Activated naive CD4-positive, alpha-beta T cell treated with anti-CD3 and anti-CD28 coated beads for 36 hours (primary cell): ENCODE measurements around the gene MCEE. TPM values are rescaled to one million over a fixed set of nuclear protein-coding genes. Genes with fewer than 3 reads are reported as not detected.
"Not testable (repeated sequence)": the region's sequence is repeated elsewhere in the genome, so short reads cannot be mapped to it uniquely, and the experiment has no call there.

Experiments
- CTCF ChIA-PET: fragments of 350-600 bp; sonication (Branson Sonifier 250); formaldehyde crosslinking; loops from one replicate; lab custom pipeline; 2021; ENCODE audit warnings: antibody characterized with exemption; lab: Charles Lee
- DNase-seq: peaks from one replicate; pipeline ENCODE4 v3.0.0-alpha.2; 2020
- H3K27ac Mint-ChIP-seq: one replicate; pipeline ENCODE4 v1.8.0; 2021; ENCODE audit warnings: mild to moderate bottlenecking, mixed read lengths
- H3K27me3 Mint-ChIP-seq: one replicate; pipeline ENCODE4 v1.8.0; 2021; ENCODE audit warnings: low read depth, mixed read lengths
- H3K36me3 Mint-ChIP-seq: one replicate; pipeline ENCODE4 v1.8.0; 2021; ENCODE audit warnings: low read depth, mixed read lengths
- H3K4me1 Mint-ChIP-seq: one replicate; pipeline ENCODE4 v1.8.0; 2021; ENCODE audit warnings: low read depth, mixed read lengths
- H3K4me3 Mint-ChIP-seq: one replicate; pipeline ENCODE4 v1.8.0; 2021; ENCODE audit warnings: mild to moderate bottlenecking, moderate library complexity, mixed read lengths
- H3K9me3 Mint-ChIP-seq: one replicate; pipeline ENCODE4 v1.8.0; 2021; ENCODE audit warnings: mixed read lengths
- intact Hi-C: fragments of 100-400 bp; cut with micrococcal nuclease; formaldehyde crosslinking; loops from one replicate; pipeline ENCODE4 v1.15.1; 2023
- total RNA-seq, 2 experiments: library from RNA; stranded (reverse); gene quantifications; one replicate each; pipeline ENCODE4 v1.2.3, GENCODE V29; 2021

MCEE gene
- total RNA-seq, 2 experiments from 2014 or later = 14.0 to 15.8 TPM

DNA sequence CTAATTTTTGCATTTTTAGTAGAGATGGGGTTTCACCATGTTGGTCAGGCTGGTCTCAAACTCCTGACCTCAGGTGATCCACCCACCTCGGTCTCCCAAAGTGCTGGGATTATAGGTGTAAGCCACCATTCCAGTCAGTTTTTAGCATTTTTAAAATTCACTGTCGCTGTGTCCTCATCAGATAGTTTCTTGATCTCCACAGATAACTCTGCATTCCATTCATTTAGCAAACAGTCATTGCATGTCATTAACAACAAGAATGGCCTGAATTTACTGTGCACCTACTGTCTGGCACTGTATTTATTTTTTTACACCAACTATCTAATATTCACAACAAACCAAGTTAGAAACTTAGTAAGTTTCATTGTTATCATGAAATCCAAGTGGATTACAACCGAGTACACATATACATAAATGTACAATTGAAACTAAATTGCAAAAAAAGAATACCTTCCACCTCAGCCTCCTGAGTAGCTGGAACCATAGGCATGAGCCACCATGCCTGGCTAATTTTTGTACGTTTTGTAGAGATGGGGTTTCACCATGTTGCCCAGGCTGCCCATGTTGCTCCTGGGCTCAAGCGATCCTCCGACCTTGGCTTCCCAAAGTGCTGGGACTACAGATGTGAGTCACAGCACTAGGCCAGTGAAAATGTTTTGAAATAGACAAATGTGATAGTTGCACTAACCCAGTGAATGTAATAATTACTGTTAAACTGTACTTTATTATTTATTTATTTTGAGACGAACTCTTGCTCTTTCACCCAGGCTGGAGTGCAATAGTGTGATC is 4.3 kb downstream of the MCEE start:
- Mint-ChIP-seq H3K36me3 (peaks cover 17% of the 10 kb centered on the region), H3K27ac (no peak overlapping the region), H3K4me1 (peaks cover 16% of the 10 kb centered on the region), H3K4me3 (no peak overlapping the region), H3K27me3 (no peaks in the 10 kb centered on the region), H3K9me3 (peaks cover 4% of the 10 kb centered on the region)
- DNase-seq = no peak
- CTCF ChIA-PET = interaction anchor here (0.7 to 1.5 kb wide), 3 partner anchors 25 to 124 kb away, joined by 3 to 9 read pairs (median 3); partner anchors contain the start of gene NAGK
- intact Hi-C loops = no loop called here

GRCh38 chr2:71122387-71123298 is 7.4 kb downstream of the MCEE start:
- intact Hi-C loops = no loop called here
- no peak overlapping the region for H3K27ac Mint-ChIP-seq
- H3K36me3 Mint-ChIP-seq = peaks cover 31% of the 10 kb centered on the region
- no peak for DNase-seq
- no peaks in the 10 kb centered on the region for H3K27me3 Mint-ChIP-seq
- H3K9me3 Mint-ChIP-seq = peaks cover 4% of the 10 kb centered on the region
- CTCF ChIA-PET = interaction anchor here (1.3 kb wide), 1 partner anchor 23 kb away, joined by 8 read pairs; no protein-coding TSS in a partner anchor
- H3K4me1 Mint-ChIP-seq = peaks cover 12% of the 10 kb centered on the region
- no peak overlapping the region for H3K4me3 Mint-ChIP-seq

GRCh38 chr2:71121479-71121878 is 8.6 kb downstream of the MCEE start:
- intact Hi-C loops = no loop called here
- H3K27ac Mint-ChIP-seq = no peak overlapping the region
- no peak for DNase-seq
- H3K27me3 Mint-ChIP-seq = no peaks in the 10 kb centered on the region
- H3K4me1 Mint-ChIP-seq = peaks cover 8% of the 10 kb centered on the region
- no peak overlapping the region for H3K4me3 Mint-ChIP-seq
- peaks cover 32% of the 10 kb centered on the region for H3K36me3 Mint-ChIP-seq
- H3K9me3 Mint-ChIP-seq = peaks cover 4% of the 10 kb centered on the region
- CTCF ChIA-PET = interaction anchor here (0.6 to 1.3 kb wide), 2 partner anchors 13 to 21 kb away, joined by 3 to 8 read pairs; no protein-coding TSS in a partner anchor

- Mint-ChIP-seq H3K4me1 (peaks cover 3% of the 10 kb centered on the region), H3K36me3 (peaks cover 29% of the 10 kb centered on the region), H3K27me3 (no peaks in the 10 kb centered on the region), H3K27ac (no peak overlapping the region), H3K9me3 (peaks cover 4% of the 10 kb centered on the region), H3K4me3 (no peak overlapping the region)
- CTCF ChIA-PET = interaction anchor here (0.7 kb wide), 1 partner anchor 26 kb away, joined by 4 read pairs; no protein-coding TSS in a partner anchor
- intact Hi-C loops = no loop called here
- DNase-seq = no peak
Observed at GRCh38 chr2:71120195-71120594, 9.8 kb downstream of the MCEE start.

GRCh38 chr2:71117063-71117462 is 13.0 kb downstream of the MCEE start:
- H3K27me3 Mint-ChIP-seq = no peaks in the 10 kb centered on the region
- peaks cover 24% of the 10 kb centered on the region for H3K36me3 Mint-ChIP-seq
- no peak overlapping the region for H3K27ac Mint-ChIP-seq
- H3K9me3 Mint-ChIP-seq = no peaks in the 10 kb centered on the region
- peaks cover 3% of the 10 kb centered on the region for H3K4me1 Mint-ChIP-seq
- CTCF ChIA-PET = interaction anchor here (1.8 kb wide), 1 partner anchor 17 kb away, joined by 8 read pairs; no protein-coding TSS in a partner anchor
- no peak overlapping the region for H3K4me3 Mint-ChIP-seq
- intact Hi-C loops = no loop called here
- no peak for DNase-seq

DNA sequence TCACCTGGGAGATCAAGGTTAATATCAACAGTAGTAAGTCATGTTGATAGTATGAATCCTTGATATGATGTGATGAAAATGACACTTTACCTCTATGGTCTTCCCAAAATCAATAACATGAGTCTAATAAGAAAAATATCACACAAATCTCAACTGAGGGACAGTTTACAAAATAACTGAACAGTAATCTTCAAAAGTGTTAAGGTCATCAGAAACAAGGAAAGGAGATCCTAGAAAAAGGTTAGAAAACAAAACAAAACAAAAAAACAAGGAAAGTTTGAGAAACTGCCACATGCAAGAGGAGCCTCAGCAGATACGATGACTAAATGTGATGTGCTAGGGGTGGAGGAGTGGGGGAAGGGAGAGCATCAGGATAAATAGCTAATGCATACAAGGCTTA is 16.2 kb downstream of the MCEE start:
- Mint-ChIP-seq H3K4me3 (no peak overlapping the region), H3K27ac (no peak overlapping the region), H3K36me3 (peaks cover 18% of the 10 kb centered on the region), H3K27me3 (no peaks in the 10 kb centered on the region), H3K4me1 (peaks cover 9% of the 10 kb centered on the region), H3K9me3 (no peaks in the 10 kb centered on the region)
- no peak for DNase-seq
- CTCF ChIA-PET = interaction anchor here (1.8 kb wide), 1 partner anchor 13 kb away, joined by 5 read pairs; no protein-coding TSS in a partner anchor
- intact Hi-C loops = loop anchor here (2.0 to 5.0 kb wide), 2 partner anchors 17 to 47 kb away; partner anchors contain the start of genes MCEE, MPHOSPH10 and NAGK

DNA sequence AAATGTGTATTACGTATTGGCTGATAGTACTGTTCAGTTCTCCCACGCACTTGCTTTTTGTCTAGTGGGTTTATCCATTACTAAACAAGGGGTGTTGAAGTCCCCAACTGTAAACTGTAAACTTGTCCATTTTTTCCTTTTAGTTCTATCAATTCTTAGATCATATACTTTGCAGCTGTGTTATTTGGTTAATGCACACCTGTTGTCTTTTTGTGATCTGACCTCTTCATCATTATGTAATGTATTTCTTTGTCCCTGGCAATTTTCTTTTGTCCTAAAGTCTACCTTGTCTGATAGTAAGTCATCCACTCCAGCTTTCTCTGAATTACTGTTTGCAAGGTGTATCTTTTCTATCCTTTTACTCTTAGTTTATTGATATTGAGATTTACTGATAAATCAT is 21.9 kb downstream of the MCEE start:
- peaks cover 2% of the 10 kb centered on the region for H3K9me3 Mint-ChIP-seq
- H3K4me1 Mint-ChIP-seq = peaks cover 6% of the 10 kb centered on the region
- intact Hi-C loops = no loop called here
- H3K27ac Mint-ChIP-seq = no peak overlapping the region
- H3K36me3 Mint-ChIP-seq = peaks cover 3% of the 10 kb centered on the region
- H3K27me3 Mint-ChIP-seq = no peaks in the 10 kb centered on the region
- H3K4me3 Mint-ChIP-seq = no peak overlapping the region
- no peak for DNase-seq
- CTCF ChIA-PET = interaction anchor here (0.6 kb wide), 1 partner anchor 13 kb away, joined by 3 read pairs; no protein-coding TSS in a partner anchor

DNA sequence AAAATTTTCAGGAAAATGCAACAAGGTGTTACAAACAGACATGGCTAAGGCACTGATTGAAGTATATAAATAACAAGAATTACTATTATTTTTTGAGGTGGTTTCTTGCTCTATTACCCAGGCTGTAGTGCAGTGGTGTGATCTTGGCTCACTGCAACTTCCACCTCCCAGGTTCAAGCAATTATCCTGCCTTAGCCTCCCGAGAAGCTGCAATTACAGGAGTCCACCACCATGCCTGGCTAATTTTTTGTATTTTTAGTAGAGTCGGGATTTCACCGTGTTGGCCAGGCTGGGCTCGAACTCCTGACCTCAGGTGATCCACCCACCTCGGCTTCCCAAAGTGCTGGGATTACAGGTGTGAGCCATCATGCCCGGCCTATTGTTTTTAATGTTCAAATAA is 23.6 kb downstream of the MCEE start:
- H3K9me3 Mint-ChIP-seq, intact Hi-C loops, H3K4me1 Mint-ChIP-seq, H3K36me3 Mint-ChIP-seq, H3K4me3 Mint-ChIP-seq, DNase-seq, H3K27me3 Mint-ChIP-seq, H3K27ac Mint-ChIP-seq: not testable (repeated sequence)
- CTCF ChIA-PET = interaction anchor here (1.0 kb wide), 1 partner anchor 105 kb away, joined by 3 read pairs; no protein-coding TSS in a partner anchor

- no peak overlapping the region for H3K27ac Mint-ChIP-seq
- H3K9me3 Mint-ChIP-seq = peaks cover 2% of the 10 kb centered on the region
- CTCF ChIA-PET = no interaction called here
- DNase-seq = no peak
- H3K36me3 Mint-ChIP-seq = no peaks in the 10 kb centered on the region
- H3K4me3 Mint-ChIP-seq = no peak overlapping the region
- peaks cover 3% of the 10 kb centered on the region for H3K27me3 Mint-ChIP-seq
- H3K4me1 Mint-ChIP-seq = peaks cover 3% of the 10 kb centered on the region
- intact Hi-C loops = no loop called here
Observed at GRCh38 chr2:71103809-71104208, 26.2 kb downstream of the MCEE start.

DNA sequence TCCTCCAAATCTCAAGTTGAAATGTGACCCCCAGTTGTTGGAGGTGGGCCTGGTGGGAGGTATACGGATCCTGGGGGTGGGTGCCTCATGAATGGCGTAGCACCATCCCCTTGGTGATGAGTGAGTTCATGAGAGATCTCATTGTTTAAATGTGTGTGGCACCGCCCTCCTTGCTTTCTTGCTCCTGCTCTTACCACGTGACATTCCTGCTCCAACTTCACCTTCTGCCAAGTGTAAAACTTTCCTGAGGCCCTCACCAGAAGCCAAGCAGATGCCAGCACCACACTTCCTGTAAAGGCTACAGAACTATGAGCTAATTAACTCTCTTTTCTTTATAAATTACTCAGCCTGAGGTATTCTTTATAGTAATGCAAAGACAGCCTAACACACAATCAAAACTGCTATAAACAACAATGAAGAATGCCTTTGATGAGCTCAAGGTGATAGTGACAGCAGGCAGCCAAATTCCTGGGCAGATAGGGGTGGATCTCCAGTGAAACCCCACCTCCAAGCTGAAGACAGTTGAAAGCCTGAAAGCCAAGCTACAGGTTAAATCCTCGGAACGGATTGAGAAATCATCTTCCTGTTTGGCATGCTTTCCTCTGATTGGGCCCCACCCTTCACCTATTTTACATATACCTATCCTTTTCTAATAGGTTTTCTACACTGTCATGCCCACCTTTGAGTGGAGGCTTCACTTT is 26.9 kb downstream of the MCEE start:
- intact Hi-C loops = no loop called here
- Mint-ChIP-seq H3K36me3 (no peaks in the 10 kb centered on the region), H3K4me1 (peaks cover 3% of the 10 kb centered on the region), H3K27me3 (peaks cover 3% of the 10 kb centered on the region), H3K4me3 (no peak overlapping the region), H3K9me3 (peaks cover 2% of the 10 kb centered on the region), H3K27ac (no peak overlapping the region)
- CTCF ChIA-PET = interaction anchor here (1.1 kb wide), 1 partner anchor 228 kb away, joined by 3 read pairs; no protein-coding TSS in a partner anchor
- DNase-seq = no peak

DNA sequence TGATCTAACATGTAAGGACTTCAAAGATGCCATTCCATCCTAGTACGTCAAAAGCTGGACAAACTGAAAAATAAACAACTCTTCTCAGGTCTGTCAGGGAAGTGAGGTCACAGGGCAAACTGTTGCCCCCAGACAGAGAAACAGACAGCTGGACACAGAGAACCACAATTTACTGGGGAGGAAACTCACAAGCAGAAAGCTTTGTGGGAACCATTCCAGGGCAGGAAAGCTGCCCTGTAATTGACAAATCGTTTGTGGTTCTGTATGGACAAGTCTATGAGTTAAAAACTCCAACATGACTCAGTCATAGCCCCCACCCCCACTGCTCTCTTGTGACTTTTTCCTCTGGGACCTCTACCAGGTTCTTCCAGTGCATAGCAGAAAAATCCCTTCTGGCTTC is 28.4 kb downstream of the MCEE start:
- Mint-ChIP-seq H3K4me3 (no peak overlapping the region), H3K9me3 (peaks cover 2% of the 10 kb centered on the region), H3K36me3 (no peaks in the 10 kb centered on the region), H3K27ac (no peak overlapping the region), H3K27me3 (peaks cover 3% of the 10 kb centered on the region), H3K4me1 (peaks cover 3% of the 10 kb centered on the region)
- intact Hi-C loops = loop anchor here (2.0 kb wide), 1 partner anchor 29 kb away; no protein-coding TSS in a partner anchor
- DNase-seq = no peak
- CTCF ChIA-PET = interaction anchor here (1.2 to 3.2 kb wide), 10 partner anchors 9 to 230 kb away, joined by 3 to 30 read pairs (median 9); partner anchors contain the start of genes MCEE, MPHOSPH10, NAGK and ZNF638
